NCI-H128 (cell line): ENCODE results near the gene GRB14.
"Not testable (repeated sequence)": the region's sequence is repeated elsewhere in the genome, so short reads cannot be mapped to it uniquely, and the experiment has no call there.

Source experiments
- DNase-seq: peaks from one replicate; lab custom pipeline; 2025; ENCODE audit not compliant: unreplicated experiment; lab: John Stamatoyannopoulos, UW

The GRB14 gene

GRCh38 chr2:164560181-164560792 is 61.0 kb downstream of the GRB14 start:
- DNase-seq = no peak

GRCh38 chr2:164558450-164558849 is 62.8 kb downstream of the GRB14 start:
- DNase-seq = no peak

- DNase-seq = no peak
Observed at GRCh38 chr2:164554487-164554886, 66.8 kb downstream of the GRB14 start.

GRCh38 chr2:164551519-164551918 is 69.8 kb downstream of the GRB14 start:
- DNase-seq = no peak

GRCh38 chr2:164549705-164550104 is 71.6 kb downstream of the GRB14 start:
- DNase-seq = not testable (repeated sequence)

- no peak for DNase-seq
Observed at GRCh38 chr2:164545484-164545883, 75.8 kb downstream of the GRB14 start.

- DNase-seq = no peak
Observed at GRCh38 chr2:164542581-164543021, 78.7 kb downstream of the GRB14 start.

GRCh38 chr2:164538240-164538866 is 82.9 kb downstream of the GRB14 start:
- no peak for DNase-seq

GRCh38 chr2:164535280-164536025 is 85.8 kb downstream of the GRB14 start:
- DNase-seq = no peak

- DNase-seq = no peak
Observed at GRCh38 chr2:164530464-164530863, 90.8 kb downstream of the GRB14 start.

GRCh38 chr2:164523726-164524125 is 97.6 kb downstream of the GRB14 start:
- DNase-seq = no peak

GRCh38 chr2:164523009-164523408 is 98.3 kb downstream of the GRB14 start:
- DNase-seq = no peak

- no peak for DNase-seq
Observed at GRCh38 chr2:164522561-164522981, 98.7 kb downstream of the GRB14 start.

- no peak for DNase-seq
Observed at GRCh38 chr2:164515734-164516133, 105.5 kb downstream of the GRB14 start.

GRCh38 chr2:164515030-164515429 is 106.3 kb downstream of the GRB14 start:
- no peak for DNase-seq

- no peak for DNase-seq
Observed at GRCh38 chr2:164514491-164514890, 106.8 kb downstream of the GRB14 start.

- DNase-seq = no peak
Observed at GRCh38 chr2:164512871-164513270, 108.4 kb downstream of the GRB14 start.

- DNase-seq = no peak
Observed at GRCh38 chr2:164511738-164512137, 109.5 kb downstream of the GRB14 start.

- no peak for DNase-seq
Observed at GRCh38 chr2:164510895-164511294, 110.4 kb downstream of the GRB14 start.

GRCh38 chr2:164509137-164509877 is 112.0 kb downstream of the GRB14 start:
- DNase-seq = no peak

- DNase-seq = no peak
Observed at GRCh38 chr2:164504253-164504652, 117.0 kb downstream of the GRB14 start.
